UCSD-AML1 (cell line): Measurements from ENCODE around the gene ACSL6.

Experiments
- DNase-seq: peaks from one replicate; lab custom pipeline; 2025; ENCODE audit not compliant: unreplicated experiment; lab: John Stamatoyannopoulos, UW

ACSL6 gene

GRCh38 chr5:132017316-132017715 is 5.9 kb upstream of the ACSL6 start:
- DNase-seq, result no peak

DNA sequence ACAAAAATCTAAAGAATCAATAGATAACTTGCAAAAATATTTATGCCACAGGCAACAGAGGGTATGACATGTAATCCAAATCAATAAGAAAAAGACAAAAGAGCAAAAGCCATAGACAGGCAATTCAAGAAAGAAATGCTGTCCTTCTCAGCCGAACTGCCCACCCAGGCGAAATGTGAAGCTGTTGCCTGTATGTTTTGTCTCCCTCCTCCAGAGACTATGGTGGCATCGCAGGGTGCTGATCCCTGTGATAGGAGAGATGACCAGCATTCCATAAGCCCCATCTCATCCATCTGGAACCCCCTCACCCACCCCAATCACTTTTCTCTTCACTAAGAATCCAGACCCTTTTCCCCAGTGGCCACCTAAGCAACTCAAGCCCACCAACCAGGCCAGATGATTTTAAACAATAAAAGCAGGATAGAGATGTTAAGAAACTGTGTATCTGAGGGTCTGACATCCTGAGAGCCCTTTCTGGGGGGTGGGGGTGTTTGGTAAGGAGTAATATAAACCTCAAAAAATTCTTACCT is 5.3 kb upstream of the ACSL6 start:
- DNase-seq, result no peak

GRCh38 chr5:132013711-132014110 is 2.3 kb upstream of the ACSL6 start:
- no peak for DNase-seq

DNA sequence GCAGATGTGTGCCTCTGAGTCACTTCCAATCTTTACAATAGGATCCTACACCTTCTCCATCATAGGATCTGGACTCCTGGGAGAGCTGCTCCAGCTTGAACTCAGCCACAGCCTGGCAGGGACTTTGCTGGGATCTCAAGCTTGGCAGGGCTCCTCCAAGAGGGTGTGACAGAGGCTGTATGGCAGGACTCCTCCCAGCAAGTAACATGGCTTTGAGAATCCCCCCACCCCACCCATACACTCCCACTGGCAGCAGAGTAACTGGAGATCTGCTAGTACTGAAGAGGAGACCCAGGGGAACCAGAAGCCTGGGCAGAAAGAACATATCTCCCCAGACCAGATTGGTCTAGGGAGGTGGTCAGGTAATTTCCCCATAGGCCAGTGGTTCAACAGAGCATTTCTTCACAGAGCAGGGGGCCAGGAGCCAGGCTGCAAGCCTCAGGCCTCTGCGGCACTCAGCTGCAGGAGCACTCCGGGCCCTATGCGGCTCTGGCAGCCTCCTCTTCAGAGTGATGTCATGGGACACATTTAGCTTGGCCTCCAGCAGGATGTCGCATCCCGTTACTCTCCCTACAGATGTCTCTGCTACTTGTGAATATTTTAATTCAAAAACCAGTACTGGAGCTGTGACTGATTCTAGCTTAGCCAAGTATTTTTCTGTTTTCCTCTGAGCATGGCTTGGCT is 1.7 kb upstream of the ACSL6 start:
- no peak for DNase-seq

DNA sequence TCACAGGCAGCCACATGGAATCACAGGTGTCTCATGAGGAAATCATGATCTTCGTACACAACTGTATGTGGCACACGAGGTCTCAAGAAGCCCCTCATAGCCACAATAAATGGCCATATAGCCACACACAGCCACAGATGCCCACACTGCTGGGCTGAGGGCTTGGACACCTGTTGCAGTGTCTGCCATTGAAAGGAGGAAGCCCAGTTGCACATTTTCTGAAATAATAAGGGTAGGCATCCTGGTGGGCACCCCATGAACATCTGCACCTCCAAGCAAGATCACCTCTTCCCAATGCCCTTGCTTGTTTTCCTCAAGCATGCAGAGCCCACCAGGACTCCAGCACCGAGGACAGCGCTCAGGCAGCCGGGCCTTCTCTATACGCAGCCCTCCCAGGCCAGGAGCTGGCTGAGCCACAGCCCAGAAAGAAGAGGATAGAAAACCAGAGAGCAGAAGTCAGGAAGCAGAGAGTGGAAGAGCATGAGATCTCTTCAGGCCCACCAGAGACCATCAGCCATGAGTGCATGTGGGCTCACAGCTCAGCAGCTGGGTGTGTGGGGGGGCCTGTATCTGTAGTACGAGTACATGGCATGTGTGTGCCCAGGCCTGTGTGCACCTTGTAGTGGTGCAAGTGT is 1.0 kb upstream of the ACSL6 start:
- peak; percentile 72 for DNase-seq

GRCh38 chr5:132010989-132011621 is 353 bp downstream of the ACSL6 start:
- DNase-seq, result no peak

GRCh38 chr5:132010645-132010988 is 841 bp downstream of the ACSL6 start:
- no peak for DNase-seq

DNA sequence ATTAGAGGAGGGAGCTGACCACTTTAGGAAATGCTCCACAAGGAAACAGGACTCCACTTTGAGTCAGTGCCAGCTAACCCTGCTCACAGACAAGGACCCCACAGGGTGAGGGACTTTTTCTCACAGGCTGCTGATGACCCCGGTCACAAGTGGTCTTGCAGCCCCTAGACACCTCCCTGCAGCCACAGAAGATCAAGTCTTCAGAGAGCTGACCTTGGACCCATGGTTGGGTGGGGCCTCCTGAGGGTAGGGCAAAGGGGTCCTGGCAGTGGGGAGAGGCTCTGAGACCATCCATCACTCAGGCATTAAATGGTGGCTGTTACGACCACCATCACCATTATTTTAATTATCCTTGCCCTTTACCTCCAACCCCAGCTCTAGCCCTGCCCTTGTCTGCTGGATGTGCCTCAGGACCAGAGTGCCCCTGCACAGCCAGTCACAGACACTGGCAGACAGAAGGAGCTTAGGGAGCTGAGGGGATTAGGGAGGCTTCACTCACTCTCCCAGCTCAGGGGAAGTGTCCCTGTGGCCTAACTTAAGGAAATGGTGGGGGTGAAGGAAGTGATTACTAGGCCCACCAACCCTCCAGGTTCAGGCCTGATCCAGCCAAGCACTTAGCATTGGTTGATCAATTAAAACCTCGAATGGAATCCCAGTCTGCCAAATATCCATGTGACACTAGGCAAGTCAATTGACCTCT is 1.6 kb downstream of the ACSL6 start:
- no peak for DNase-seq

DNA sequence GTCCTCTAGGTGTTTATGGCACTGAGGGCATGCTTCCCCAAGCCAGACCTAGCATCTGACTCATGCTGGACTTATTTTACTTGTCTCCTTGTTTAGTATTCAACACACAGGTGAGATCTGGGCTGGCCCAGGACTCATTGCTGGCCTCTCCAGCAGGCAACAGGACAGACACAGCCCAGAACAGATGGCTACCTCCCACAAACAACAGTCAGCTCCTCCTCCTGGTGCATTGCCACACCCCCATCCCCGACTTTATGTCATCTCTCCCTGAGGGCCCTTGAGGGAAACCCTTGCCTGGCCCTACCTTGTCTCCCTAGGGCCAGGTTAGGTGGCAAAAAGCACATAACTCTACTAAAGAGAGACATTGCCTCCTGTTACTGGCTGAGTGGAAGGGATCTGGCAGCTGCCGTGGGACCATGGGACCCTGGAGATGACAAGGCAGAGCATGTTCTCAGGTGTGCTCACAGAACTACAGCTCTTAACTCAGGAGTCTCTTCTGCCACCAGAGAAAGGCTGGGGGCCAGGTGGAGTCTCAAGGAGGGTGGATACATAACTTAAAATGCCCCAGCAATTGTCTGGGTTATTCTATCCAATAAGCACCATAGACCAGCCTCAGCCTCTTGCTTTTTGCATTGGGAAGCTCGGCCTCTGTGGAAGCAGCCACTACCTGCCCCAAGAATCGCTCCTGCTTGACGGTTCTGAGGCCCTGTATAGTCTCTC is 2.3 kb downstream of the ACSL6 start:
- no peak for DNase-seq

DNA sequence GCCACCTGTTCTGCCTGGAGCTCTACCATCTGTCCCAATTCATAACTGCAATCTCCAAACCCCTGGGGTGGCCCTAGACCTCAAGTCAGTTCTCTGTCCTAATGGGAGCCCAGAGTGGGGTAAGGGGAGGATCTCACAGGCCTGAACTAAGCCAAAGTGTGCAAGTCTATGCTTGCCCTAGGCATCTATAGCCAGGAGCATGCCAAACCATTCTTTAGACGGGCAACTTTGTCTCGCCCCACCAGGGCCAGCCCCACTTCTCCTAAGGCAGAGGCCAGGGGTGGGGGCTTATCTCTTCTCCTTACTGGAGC is 3.3 kb downstream of the ACSL6 start:
- DNase-seq, result no peak

DNA sequence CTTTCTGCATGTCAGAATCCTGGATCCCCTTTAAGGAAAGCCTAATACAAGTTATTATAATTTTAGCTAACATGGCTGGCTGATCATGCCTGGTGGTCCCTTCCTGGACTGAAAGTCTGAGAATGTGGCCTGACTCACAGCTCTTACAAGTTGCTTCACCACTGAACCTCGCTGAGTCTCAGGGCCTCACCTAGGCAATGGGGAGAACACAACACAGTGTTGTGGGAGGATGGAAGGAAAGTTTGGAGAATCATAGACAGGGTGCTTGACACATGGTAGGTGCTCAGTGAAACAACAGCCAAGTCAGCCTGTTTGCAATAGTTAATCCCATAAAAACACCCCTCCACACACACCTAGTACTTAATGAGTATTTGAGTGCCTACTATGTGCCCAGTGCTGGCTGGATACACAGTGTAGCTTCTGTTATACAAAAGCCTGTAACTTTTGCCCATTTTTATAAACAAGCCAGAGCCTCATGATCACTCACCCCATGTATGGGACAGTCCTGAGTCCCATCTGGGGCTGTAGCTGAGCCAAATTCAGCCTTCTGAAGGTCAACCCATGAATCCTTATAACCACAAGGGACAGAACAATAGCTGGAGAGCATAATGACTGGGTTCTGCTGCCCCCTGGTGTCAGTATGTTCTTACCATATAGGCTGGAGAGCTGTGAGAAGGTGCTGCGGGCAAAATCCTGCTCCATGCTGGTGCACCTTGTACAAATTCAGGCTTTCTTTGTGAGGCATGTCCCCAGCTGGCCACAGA is 3.9 kb downstream of the ACSL6 start:
- peak; percentile 66 for DNase-seq

GRCh38 chr5:132006331-132007120 is 4.9 kb downstream of the ACSL6 start:
- no peak for DNase-seq

GRCh38 chr5:132005591-132005990 is 5.9 kb downstream of the ACSL6 start:
- DNase-seq, result no peak

- no peak for DNase-seq
These were observed 7.5 kb downstream of the ACSL6 start for GRCh38 chr5:132003982-132004381.

GRCh38 chr5:132003170-132003744 is 8.2 kb downstream of the ACSL6 start:
- no peak for DNase-seq

DNA sequence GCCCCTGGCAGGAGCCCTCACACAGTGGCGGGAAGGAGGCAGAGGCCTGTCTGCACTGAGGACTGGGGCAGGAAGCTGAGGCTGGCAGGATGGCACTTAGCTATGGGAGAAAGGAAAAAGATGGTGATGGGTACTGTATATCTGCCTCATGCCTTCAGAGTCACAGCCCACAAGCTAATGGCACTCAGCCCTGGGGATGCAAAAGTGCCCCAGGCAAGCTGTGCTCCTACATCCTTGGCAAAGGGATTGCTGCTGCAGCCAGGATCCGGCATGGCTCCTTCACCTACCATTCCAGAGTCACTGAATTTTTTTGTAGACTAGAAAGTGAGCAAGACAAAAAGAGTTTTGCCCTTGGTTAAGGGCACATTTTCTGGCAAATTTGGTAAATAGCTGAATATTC is 8.7 kb downstream of the ACSL6 start:
- DNase-seq, result no peak

DNA sequence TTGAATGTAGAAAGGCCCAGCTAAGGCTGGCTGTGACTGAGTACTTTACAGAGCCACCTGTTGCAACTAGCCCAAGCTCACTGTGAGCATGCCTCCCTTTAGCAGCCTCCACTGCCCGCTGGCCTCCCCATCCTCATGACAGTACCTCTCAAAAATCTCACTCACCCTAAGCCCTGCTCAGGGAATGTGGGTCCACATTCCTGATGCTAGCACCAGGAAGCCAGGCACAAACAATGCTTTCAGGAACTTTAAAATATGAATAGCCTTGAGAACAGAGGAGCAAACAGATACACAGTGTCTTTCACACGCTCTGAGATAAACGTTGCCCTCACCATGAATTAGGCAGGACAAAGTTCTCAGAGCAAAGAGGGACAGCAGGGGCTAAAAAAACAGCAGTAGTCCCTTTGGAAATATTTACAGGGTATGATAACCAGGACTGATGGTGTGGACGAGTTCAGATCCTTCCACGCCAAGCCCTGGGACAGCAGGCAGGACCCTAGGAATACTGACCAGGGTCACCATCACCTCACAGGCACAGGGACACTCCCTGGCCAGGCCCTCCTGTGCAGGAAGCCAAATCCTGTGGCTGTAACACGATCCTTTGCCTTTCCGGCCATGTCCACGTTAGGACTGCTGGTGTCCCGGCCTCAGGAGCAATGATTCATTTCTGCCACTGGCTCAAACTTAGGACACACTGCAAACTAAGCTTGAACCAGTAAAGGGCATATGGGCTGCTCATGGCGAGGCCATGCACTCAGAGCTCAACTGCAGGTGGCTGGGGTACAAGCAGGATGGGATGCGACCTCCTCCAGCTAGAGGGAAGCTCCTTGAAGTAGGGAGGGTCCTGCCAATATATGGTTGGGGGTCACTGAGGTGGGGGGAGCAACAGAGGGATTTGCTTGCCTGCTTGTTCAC is 9.6 kb downstream of the ACSL6 start:
- no peak for DNase-seq

GRCh38 chr5:132000677-132001453 is 10.6 kb downstream of the ACSL6 start:
- peak; percentile 56 for DNase-seq
